Ishikawa (cell line): Measurements from ENCODE around the gene DMPK.

Source experiments
- CEBPB ChIP-seq: IDR thresholded peaks from 2 replicates; pipeline ENCODE4 v1.6.1; 2012
- CREB1 ChIP-seq: IDR thresholded peaks from 2 replicates; pipeline ENCODE4 v1.6.1; 2012; ENCODE audit warnings: low read depth
- EGR1 ChIP-seq: IDR thresholded peaks from 2 replicates; pipeline ENCODE4 v1.6.1; 2012
- EP300 ChIP-seq: IDR thresholded peaks from 2 replicates; pipeline ENCODE4 v1.6.1; 2012; ENCODE audit warnings: borderline replicate concordance
- FOXM1 ChIP-seq: IDR thresholded peaks from 2 replicates; pipeline ENCODE4 v1.6.1; 2012; ENCODE audit warnings: low read depth, borderline replicate concordance
- NFIC ChIP-seq: IDR thresholded peaks from 2 replicates; pipeline ENCODE4 v1.6.1; 2012
- RAD21 ChIP-seq: IDR thresholded peaks from 2 replicates; pipeline ENCODE4 v1.6.1; 2012; ENCODE audit warnings: low read depth
- TAF1 ChIP-seq: IDR thresholded peaks from 2 replicates; pipeline ENCODE4 v1.6.1; 2012; ENCODE audit warnings: low read depth, mild to moderate bottlenecking
- TCF12 ChIP-seq: IDR thresholded peaks from 2 replicates; pipeline ENCODE4 v1.6.1; 2012; ENCODE audit warnings: low read depth
- TEAD4 ChIP-seq: IDR thresholded peaks from 2 replicates; pipeline ENCODE4 v1.6.1; 2012
- USF1 ChIP-seq: IDR thresholded peaks from 2 replicates; pipeline ENCODE4 v1.6.1; 2012
- YY1 ChIP-seq: IDR thresholded peaks from 2 replicates; pipeline ENCODE4 v1.6.1; 2012; ENCODE audit warnings: low read depth
- ZBTB7A ChIP-seq: IDR thresholded peaks from 2 replicates; pipeline ENCODE4 v1.6.1; 2012; ENCODE audit warnings: low read depth
- TF ChIP-seq, protein P1 (sequence below): IDR thresholded peaks from 2 replicates; pipeline ENCODE4 v1.6.1; 2012
- TF ChIP-seq, protein P2 (sequence below): IDR thresholded peaks from 2 replicates; pipeline ENCODE4 v1.6.1; 2012; ENCODE audit warnings: low read depth, mild to moderate bottlenecking

The DMPK gene

DNA sequence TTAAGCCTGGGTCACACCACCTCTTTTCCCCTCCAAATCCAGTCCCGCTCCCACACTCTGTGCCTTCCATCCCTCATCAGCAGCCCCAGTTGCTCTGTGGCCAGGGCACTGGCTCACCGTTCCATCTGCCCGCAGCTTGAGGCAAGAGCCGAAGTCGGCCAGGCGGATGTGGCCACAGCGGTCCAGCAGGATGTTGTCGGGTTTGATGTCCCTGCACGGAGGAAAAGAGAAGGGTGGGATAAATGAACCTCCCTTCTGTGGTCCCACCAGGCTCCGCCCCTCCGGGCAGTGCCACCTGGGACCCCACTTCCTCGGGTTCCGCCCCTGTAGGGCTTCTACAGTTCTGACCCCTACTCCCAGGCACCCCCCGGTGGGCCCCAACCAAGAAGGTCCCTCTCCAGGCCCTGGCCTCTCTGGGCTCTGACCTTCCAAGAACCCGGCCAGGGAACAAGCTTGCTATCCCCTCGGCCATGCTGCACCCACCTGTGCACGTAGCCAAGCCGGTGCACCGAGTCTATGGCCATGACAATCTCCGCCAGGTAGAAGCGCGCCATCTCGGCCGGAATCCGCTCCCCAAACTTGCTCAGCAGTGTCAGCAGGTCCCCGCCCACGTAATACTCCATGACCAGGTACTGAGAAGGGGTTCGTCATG, 4.2 kb downstream of the DMPK start:
- TF ChIP-seq, protein P1, sequence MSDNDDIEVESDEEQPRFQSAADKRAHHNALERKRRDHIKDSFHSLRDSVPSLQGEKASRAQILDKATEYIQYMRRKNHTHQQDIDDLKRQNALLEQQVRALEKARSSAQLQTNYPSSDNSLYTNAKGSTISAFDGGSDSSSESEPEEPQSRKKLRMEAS: no peak
- TF ChIP-seq FOXM1 (no peak), NFIC (no peak)

- TF ChIP-seq, protein P2, sequence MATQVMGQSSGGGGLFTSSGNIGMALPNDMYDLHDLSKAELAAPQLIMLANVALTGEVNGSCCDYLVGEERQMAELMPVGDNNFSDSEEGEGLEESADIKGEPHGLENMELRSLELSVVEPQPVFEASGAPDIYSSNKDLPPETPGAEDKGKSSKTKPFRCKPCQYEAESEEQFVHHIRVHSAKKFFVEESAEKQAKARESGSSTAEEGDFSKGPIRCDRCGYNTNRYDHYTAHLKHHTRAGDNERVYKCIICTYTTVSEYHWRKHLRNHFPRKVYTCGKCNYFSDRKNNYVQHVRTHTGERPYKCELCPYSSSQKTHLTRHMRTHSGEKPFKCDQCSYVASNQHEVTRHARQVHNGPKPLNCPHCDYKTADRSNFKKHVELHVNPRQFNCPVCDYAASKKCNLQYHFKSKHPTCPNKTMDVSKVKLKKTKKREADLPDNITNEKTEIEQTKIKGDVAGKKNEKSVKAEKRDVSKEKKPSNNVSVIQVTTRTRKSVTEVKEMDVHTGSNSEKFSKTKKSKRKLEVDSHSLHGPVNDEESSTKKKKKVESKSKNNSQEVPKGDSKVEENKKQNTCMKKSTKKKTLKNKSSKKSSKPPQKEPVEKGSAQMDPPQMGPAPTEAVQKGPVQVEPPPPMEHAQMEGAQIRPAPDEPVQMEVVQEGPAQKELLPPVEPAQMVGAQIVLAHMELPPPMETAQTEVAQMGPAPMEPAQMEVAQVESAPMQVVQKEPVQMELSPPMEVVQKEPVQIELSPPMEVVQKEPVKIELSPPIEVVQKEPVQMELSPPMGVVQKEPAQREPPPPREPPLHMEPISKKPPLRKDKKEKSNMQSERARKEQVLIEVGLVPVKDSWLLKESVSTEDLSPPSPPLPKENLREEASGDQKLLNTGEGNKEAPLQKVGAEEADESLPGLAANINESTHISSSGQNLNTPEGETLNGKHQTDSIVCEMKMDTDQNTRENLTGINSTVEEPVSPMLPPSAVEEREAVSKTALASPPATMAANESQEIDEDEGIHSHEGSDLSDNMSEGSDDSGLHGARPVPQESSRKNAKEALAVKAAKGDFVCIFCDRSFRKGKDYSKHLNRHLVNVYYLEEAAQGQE: no peak
- TF ChIP-seq RAD21 (no peak), TCF12 (no peak), CEBPB (no peak), NFIC (no peak)
Measured at GRCh38 chr19:45777395-45777961, 4.8 kb downstream of the DMPK start.

DNA sequence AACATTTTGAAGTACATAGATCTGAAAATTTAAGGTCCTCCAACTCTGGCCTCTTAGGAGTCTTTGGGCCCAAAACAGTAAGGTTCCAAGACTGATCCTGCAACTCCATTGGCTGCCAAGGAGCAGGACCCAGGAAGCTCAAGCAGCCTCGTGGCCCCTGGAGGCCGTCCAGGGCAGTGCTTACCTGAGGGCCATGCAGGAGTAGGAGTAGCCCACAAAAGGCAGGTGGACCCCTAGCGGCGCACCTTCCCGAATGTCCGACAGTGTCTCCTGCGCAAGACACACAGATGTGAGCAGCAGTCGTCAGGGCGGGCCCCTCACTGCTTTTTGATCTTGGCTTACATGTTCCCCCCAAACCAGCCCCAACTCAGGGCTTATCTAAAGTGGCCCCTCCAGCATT, 7.5 kb downstream of the DMPK start:
- TF ChIP-seq TCF12 (no peak), TEAD4 (no peak), CREB1 (no peak), CEBPB (no peak), FOXM1 (no peak), ZBTB7A (no peak), TAF1 (no peak), USF1 (no peak), EGR1 (no peak)
- TF ChIP-seq, protein P1: no peak

DNA sequence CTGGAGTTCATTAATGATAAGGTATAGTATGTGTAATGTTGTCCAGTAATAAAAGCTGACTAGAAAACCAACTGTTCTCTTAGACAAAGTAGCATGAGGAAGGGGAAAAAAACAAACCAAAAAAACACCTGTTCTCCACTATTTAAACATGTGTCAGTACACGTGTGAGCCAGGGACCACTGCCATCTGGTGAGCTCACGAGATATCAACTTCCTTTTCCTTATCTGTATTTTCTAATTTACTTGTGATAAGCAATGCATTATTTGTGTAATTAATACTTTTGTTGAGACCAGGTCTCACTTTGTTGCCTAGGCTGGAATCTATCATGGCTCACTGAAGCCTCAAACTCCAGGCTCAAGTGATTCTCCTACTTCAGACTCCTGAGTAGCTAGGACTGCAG, 8.9 kb downstream of the DMPK start:
- TF ChIP-seq TCF12: no peak
- no peak for TF ChIP-seq TEAD4
- TF ChIP-seq CEBPB: no peak
- TF ChIP-seq RAD21: no peak
- no peak for TF ChIP-seq TAF1
- TF ChIP-seq, protein P2: no peak
- no peak for TF ChIP-seq FOXM1
- TF ChIP-seq ZBTB7A: no peak
- no peak for TF ChIP-seq CREB1
- TF ChIP-seq, protein P1: no peak
- TF ChIP-seq EGR1: no peak
- no peak for TF ChIP-seq EP300

DNA sequence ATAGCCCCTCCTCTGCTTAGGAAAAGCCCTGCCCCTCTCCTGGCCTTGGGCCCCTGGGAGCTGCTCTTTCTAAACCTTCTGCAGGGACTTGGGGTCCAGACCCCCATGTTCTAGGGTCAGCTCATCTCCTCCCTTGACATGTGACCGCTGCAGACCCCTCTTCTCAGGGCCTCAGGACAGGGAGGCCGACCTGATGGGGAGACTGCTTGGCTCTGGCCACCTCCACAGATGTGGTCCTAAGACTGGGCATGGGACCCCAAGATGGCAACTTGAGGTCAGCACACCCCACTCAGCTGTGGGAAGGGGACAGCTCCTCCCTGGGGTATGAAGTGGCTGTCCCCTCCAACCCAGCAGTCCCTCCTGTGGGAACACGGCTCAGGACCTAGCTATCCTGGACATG, 9.4 kb downstream of the DMPK start:
- TF ChIP-seq, protein P2: no peak
- TF ChIP-seq YY1 (no peak), TEAD4 (no peak), CREB1 (no peak), FOXM1 (no peak), TAF1 (no peak), EP300 (no peak), EGR1 (no peak), ZBTB7A (no peak), USF1 (no peak), RAD21 (no peak), NFIC (no peak), CEBPB (no peak), TCF12 (no peak)
- TF ChIP-seq, protein P1: no peak
